ENCODE measurements around the gene SCG3.
A peak's percentile ranks its signal among the peaks of the same experiment; 100 is the strongest.

- TF ChIP-seq POLR2AphosphoS5 (IDR thresholded peaks at IDR 0.05) (peak in 3 of 4 donors; percentile 9 to 22 (median 18)), EP300 (IDR thresholded peaks at IDR 0.05) (no peak)
Observed at GRCh38 chr15:51759557-51760070, 78.3 kb downstream of the SCG3 start.
